HS-5 (cell line): ENCODE measurements around the gene CREBL2.

Source experiments
- DNase-seq: peaks from one replicate; pipeline ENCODE4 v3.0.0-alpha.2; 2012; ENCODE audit warnings: low read depth

Gene CREBL2

DNA sequence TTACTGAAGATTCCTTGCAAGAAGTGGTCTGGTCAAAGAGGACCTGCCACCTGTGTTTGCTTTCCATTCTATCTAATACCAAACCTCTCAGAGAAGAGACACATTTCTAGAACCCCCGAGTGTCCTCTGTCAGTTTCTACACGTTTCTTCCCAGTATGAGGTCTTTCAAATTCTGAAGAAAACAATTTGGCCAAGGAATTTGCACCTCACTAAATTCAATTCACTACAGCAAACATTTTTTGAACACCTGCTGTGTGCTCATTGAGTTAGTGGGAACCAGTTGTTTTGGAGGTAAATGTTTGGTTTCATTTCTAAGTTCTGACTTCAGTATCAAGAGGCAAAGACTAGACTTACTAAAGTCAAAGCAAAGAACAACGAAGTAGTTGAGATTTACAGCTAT is 64.9 kb downstream of the CREBL2 start:
- DNase-seq = no peak

DNA sequence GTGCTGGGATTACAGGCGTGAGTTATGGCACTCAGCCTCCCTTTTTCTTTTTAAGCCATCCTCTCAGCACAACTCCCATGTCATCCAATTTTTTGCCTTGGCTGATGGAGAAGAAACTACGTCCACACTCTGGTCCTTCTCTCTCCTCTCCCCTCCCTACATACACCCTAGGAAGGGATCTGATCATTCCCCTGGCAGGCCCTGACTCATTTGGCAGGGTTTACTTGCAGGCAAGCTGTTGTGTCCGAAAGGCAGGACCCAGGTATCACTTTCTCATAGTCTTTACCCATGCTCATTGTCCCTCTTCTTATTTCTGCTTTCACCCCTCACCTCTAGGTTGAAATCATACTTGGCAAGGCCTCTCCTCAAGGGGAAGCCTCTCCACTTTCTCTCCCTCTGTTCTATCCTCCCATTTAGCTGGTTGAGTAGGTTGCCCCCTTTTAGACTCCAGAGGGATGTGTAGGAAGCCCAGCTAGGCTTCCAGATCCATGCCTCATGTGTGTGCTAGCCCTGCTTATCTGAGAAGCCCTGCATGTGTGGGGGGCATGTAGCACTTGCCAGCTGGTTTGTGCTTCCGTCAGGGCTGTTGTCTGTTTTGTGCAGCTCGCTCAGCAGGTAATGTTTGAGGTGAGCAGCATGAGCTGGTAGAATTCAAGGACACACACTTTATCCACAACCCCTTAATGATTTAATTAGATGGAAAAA is 69.5 kb downstream of the CREBL2 start:
- no peak for DNase-seq

DNA sequence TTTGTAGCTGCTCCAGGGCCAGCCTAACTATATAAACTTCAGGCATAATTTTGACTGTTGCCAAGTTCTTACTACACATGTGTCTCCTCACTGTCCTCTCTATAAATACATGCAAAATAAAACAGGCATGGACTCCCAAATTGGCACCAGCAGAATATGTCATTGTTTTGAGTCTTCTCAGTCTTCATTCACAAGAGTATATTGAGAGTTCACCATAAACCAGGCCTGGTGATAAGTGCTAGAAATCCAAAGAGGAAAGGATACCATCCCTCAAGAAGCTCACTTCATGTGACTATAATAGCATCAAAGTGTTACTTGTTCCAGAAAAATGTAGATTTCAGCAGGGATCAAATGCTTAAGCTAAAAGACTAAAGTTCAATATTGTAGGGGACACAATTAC is 70.6 kb downstream of the CREBL2 start:
- DNase-seq = no peak

DNA sequence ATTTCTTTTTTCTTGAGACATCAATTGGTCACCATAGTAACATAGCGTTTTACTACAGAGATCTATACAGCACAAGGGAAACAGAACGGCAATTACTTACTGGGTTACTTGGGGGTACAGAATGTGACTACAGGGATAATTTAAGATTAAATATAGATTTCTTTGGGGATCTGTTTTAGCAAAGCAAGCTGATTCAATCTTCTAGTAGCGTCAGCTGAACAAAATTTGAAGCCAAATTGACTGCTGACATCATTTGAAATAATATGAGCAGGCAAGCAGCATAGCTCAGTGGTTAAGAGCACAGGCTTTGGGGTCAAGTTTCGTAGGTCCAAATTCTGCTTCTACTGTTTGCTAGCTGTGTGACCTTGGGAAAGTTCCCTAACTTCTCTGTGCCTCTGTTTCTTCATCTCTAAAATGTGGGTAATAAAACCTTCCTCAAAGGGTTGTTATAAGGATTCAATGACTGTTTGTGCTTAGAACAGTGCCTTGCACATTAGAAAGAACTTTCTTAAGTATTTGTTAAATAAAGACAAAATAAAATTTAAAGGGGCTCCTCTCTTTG is 71.5 kb downstream of the CREBL2 start:
- DNase-seq = no peak

DNA sequence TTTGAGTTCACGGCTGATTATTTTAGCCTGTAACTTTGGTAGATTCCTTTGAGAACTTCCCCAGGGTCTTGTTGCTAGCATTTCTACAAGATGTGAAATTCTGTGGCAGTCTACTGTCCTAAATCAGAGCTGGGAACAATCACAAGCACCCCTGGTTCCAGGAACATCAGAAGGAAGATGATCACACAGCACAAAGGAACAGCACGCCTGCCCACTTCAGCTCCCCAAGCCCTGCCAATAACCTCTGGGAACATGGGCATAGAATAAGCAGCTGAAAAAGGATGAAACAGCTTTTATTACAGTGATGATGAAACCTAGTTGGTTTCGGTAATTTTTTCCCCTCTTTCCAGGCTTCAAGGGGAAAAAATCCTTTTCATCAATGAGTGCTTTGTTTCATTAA is 72.0 kb downstream of the CREBL2 start:
- no peak for DNase-seq

- DNase-seq = no peak
Measured at GRCh38 chr12:12684375-12685106, 72.9 kb downstream of the CREBL2 start.

DNA sequence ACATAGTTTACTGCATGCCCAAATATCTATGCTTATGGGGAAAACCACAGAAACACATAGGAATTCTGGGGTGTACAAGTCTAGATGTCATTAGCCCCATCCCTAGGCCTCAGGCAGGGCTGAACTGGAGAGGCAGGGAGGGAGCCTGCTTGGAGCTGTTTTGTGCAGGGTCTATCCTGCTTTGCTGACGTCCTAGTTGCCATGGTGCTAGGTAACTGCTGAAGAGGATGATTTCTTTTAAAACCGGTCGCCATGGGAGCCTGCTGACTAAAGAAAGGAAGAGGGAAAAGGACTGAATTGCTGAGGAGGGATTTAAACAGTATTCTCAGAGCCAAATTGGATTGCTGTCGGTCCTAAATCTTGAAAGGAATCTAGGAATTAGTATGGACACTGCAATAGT is 73.6 kb downstream of the CREBL2 start:
- no peak for DNase-seq

DNA sequence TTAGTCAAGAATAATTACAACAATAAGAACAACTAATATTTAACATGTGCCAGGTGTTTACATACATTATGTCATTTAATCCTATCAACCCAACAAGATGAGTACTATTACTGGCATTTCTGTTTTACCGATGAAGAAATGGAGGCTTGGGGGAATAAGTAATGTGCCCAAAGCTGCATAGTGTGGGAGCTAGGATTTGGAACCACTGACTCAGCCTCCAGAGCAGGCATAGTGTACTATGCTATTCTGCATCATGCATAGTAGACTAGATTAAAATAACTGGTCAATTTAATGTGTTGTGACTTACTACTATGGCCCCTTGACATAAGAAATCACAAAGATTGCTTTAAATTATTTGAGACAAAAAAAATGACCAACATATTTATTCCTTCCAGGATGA is 74.8 kb downstream of the CREBL2 start:
- DNase-seq = no peak

DNA sequence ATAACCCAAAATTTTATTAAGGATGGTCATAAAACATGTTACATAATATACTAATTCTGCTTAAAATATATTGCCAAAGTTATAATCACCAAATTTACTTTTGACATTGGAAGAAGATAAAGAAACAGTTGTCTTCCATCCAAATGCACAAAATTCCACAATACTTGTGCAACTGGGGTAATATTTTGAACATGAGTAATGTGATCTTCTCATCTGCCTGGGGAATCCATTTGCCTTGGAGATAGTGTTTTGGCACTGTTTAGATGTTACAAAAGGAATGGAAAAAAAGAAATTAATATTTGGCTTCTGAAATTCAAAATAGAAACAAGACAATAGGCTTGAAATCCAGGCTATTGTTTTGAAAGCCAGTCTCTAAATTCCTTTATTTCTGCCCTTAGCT is 75.2 kb downstream of the CREBL2 start:
- peak; percentile 52 for DNase-seq

DNA sequence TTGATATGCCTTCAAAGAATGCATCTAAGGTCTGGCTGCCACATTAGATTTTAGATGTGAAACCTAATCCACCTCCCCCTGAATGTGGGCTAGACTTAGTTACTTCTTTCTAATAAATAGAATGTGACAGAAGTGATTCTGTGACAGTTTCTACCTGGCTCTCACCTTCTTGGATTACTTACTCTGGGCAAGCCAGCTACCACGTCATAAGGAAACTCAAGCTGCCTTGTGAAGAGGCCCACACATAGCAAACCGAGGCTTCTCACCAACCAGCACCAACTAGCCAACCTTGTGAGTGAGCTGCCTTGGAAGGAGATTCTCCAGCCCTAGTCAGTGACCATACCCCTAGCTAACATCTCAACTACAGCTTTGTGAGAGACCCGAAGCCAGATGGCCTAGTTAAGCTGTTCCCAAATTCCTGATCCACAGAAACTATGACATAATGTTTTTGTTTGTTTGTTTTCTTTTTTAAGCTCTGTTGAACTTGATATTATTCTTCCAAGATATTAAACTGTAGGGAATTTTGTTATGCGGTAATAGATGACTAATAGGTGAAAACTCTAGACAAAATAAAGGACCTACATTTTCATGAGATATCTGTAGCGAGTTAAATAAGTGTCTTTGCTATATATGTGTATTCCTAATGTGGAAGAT is 78.1 kb downstream of the CREBL2 start:
- DNase-seq = no peak

GRCh38 chr12:12691549-12691948 is 79.9 kb downstream of the CREBL2 start:
- no peak for DNase-seq

- DNase-seq = no peak
Measured at GRCh38 chr12:12693111-12693671, 81.5 kb downstream of the CREBL2 start.
